Cardiac fibroblast (primary cell): ENCODE measurements around the gene SH3PXD2B.
A peak's percentile ranks its signal among the peaks of the same experiment; 100 is the strongest.
"Not testable (repeated sequence)": the region's sequence is repeated elsewhere in the genome, so short reads cannot be mapped to it uniquely, and the experiment has no call there.

Experiments
- DNase-seq, 2 donors: peaks; one replicate each; pipeline versions ENCODE4 v3.0.0 to v3.0.0-alpha.2; 2010; ENCODE audit warnings: low read depth in 2 of 2
- H3K4me3 ChIP-seq, 2 donors: replicated peaks in 1 of 2; 1 replicate in 1 of 2; 2 replicates in 1 of 2; pipeline ENCODE4 v1.5.1; 2011; ENCODE audit warnings: low read depth in 2 of 2, low read length in 2 of 2, mild to moderate bottlenecking in 2 of 2, moderate library complexity in 1 of 2
- TF ChIP-seq, protein P1 (sequence below): IDR thresholded peaks from one replicate; pipeline ENCODE4 v1.5.1; 2011; ENCODE audit warnings: low read depth, mild to moderate bottlenecking, low read length, inconsistent platforms

Gene SH3PXD2B

DNA sequence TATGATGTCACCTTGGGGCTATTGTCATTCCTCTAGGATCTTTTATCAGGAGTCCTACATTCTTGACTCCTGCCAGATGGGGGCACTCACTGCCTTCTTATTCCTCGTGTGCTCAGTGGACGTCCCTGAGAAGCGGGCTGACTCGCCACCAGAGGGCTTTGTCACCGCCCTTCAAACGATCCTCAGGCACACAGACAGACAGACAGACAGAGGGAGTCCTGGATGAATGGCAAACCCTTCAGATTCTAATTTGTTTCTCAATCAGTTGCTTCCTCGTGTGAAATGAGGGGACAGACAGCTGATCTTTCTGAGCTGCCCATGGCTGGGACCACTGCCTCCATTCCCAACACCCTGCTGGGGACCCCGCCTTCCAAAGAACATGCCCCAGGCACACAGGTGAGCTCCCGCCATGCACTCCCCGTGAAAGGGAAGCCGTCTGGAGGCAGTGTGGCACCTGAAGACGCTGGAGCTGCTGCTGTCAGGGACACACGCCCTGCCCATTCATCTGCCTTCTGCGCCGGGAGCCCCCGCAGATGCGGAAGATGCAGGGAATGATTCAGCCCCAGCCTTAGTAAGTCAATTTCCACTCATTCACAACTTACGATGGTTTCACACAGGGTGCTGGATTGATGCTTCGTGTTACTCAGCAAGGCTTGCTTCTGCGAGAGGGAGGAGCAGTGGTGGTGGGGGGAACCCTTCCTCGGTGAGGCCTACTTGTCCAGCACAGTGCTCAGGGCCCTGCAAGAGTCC lies 24.9 kb upstream of the SH3PXD2B start:
- TF ChIP-seq, protein P1, sequence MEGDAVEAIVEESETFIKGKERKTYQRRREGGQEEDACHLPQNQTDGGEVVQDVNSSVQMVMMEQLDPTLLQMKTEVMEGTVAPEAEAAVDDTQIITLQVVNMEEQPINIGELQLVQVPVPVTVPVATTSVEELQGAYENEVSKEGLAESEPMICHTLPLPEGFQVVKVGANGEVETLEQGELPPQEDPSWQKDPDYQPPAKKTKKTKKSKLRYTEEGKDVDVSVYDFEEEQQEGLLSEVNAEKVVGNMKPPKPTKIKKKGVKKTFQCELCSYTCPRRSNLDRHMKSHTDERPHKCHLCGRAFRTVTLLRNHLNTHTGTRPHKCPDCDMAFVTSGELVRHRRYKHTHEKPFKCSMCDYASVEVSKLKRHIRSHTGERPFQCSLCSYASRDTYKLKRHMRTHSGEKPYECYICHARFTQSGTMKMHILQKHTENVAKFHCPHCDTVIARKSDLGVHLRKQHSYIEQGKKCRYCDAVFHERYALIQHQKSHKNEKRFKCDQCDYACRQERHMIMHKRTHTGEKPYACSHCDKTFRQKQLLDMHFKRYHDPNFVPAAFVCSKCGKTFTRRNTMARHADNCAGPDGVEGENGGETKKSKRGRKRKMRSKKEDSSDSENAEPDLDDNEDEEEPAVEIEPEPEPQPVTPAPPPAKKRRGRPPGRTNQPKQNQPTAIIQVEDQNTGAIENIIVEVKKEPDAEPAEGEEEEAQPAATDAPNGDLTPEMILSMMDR = peak; percentile 85
- peak; percentile 94 for DNase-seq
- H3K4me3 ChIP-seq = no peak overlapping the region

DNA sequence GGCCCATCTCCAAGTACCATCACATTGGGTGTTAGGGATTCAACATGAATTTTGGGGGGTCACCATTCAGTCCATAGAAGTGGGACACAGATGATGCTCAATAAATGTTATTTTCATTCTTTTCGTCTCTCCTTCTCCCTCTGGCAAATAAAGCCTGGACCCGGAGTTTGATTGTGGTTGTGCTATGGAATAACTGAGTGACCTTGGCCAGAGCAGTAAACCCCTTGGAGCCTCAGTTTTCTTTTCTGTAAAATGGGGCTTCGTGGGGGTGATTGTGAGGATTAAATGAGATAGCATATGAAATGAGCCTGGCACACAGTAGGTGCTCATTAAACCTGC lies 24.3 kb upstream of the SH3PXD2B start:
- not testable (repeated sequence) for H3K4me3 ChIP-seq, DNase-seq

DNA sequence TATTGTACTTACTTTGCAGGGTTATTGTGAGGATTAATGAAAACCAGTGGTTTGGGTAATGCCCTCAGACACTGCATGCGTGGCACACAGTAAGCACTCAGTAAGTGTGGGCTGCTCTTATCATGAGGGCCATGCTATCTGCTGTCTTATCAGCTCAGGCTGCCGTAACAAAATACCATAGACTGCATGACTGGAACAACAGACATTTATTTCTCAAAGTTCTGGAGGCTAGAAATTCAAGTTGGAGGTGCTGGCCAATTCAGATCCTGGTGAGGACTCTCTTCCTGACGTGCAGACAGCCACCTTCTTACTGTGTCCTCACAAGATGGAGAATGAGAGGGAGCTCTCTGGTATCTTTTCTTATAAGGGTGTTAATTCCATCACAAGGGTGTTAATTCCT lies 23.9 kb upstream of the SH3PXD2B start:
- TF ChIP-seq, protein P1 = no peak
- peak in 1 of 2 donors; percentile 17 for DNase-seq
- H3K4me3 ChIP-seq = no peak overlapping the region

DNA sequence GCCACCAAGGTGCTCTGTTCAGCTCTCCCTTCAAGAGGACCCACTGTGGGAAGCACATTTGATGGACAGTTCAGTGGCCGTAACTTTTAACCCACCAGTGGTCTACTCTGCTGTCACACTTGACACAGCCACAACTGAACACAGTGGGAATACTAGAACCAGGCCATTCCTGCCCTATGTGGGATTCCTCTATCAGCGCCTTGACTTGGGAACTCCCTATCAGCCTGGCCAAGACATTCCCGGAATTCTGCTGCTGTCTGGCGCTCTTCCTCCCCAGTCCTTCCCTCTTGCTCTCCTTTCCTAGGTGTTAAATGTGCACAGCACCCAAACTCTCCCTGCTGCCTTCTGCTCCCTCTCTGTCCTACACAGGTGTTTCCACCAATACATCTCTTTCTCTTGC lies 23.1 kb upstream of the SH3PXD2B start:
- peak in 1 of 2 donors; percentile 51 for DNase-seq
- H3K4me3 ChIP-seq = no peak overlapping the region
- TF ChIP-seq, protein P1 = no peak

GRCh38 chr5:172474293-172474692 lies 20.0 kb upstream of the SH3PXD2B start:
- TF ChIP-seq, protein P1 = no peak
- DNase-seq = no peak
- H3K4me3 ChIP-seq = no peak overlapping the region

DNA sequence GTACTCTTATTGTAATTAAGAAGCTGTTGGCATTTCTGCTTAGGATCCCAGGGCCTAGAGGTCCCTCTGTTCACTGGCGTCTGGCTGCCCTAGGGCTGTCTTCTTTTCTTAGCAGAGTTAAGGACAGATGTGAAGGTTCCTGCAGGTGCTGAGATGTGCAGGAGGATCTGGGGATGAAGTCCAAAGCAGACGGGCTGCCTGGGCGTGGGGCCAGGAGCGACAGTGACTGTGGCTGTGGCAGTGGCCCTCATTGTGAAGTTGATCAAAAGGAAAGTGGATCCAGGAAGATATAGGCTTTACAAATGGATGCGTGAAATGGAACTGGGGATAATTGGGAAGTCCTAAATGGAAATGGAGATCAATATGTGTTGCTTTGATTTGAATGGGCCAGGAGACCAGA lies 19.1 kb upstream of the SH3PXD2B start:
- TF ChIP-seq, protein P1 = no peak

GRCh38 chr5:172469697-172470096 lies 15.4 kb upstream of the SH3PXD2B start:
- H3K4me3 ChIP-seq = no peak overlapping the region
- TF ChIP-seq, protein P1 = no peak
- DNase-seq = no peak

More for the DNA sequence above, 19.1 kb upstream of the SH3PXD2B start:
- H3K4me3 ChIP-seq = no peak overlapping the region
- no peak for DNase-seq
